HG02840 (cell line): ENCODE measurements around the gene MMAB.

Source experiments
- ATAC-seq: cut with Tn5 transposase; IDR thresholded peaks from one replicate; pipeline ENCODE4 v1.9.1; 2021; ENCODE audit warnings: mild to moderate bottlenecking, moderate library complexity, moderate number of reproducible peaks; ENCODE audit not compliant: unreplicated experiment, low FRiP score

MMAB gene

DNA sequence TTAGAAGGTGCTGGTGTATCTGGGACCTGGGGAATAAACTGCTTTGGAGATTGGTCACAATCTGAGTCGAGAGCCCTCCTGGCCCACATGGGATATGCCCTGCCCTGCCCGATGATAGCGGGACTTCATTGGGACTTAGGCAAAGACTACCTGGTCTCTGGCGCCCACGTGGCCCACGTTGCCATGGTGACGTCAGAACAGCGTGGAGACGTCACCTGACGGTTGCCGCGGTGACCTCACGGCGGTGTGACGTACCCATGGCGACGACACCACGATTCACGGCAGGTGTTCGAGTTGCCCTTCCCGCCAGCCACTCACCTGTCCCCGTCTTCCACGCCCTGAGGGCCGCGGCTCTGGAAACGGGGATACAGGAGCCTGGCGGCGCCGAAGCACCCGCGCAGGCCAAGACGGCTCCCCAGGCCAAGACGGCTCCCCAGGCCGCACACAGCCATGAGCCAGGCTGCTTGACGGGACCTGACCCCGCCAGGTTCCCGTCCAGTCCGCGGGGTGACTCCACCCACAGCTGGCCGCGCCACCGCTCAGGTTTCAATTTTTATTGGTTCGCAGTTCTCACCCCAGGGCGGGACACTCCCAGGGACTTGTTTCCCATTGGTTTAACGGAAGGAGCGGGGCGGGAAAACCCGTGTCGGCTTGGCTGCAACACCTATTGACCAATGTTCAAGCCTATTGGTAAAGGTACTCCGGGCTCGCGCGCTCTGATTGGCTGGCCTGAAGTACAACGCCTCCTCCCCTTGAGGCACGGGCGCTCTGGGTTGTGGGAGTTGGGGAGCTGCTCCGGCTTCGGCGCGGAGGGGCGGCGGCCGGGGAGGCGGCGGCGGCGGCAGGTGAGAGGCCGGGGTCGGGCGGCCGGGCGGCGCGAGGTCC, at the start of gene MMAB, which contains the start of gene MVK:
Gene MMAB, minus strand, starts transcription at position 476 of the 885 bp plus-strand sequence. Its CDS starts 24 bp downstream, at position 452.
Gene MVK, plus strand, starts transcription at position 766 of the 885 bp plus-strand sequence. CDS start 1,029 bp downstream, outside the sequence.
- peak; percentile 95 for ATAC-seq

DNA sequence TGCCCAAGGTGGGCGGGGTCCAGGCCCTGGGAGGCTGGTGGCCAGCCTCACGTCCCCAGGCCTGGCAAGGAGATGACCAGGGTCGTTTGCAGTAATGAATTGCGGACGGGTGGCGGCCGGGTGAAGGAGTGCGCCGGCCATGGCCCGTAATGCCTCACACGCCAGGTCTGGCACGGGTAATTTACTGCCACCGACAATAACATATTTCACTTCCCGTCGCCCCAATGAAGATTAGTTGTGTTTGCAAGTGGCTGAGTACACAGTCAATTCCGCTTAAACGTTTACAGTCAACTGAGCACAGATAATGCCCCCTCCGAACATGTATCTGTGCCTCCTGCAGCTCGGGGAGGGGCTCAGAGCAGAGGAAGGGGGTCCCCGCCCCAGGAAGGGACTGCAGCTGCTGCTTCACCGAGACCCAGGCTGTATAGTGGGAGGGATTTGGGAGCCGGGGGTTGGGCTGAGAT, 48.6 kb upstream of the MMAB start:
- ATAC-seq: no peak

- no peak for ATAC-seq
Measured at GRCh38 chr12:109621211-109621694, 47.9 kb upstream of the MMAB start.

- ATAC-seq: no peak
Measured at GRCh38 chr12:109619002-109619604, 45.8 kb upstream of the MMAB start.

GRCh38 chr12:109618082-109618481, 44.8 kb upstream of the MMAB start:
- ATAC-seq: no peak

GRCh38 chr12:109617491-109617890, 44.2 kb upstream of the MMAB start:
- no peak for ATAC-seq

GRCh38 chr12:109615556-109616229, 42.4 kb upstream of the MMAB start:
- no peak for ATAC-seq

DNA sequence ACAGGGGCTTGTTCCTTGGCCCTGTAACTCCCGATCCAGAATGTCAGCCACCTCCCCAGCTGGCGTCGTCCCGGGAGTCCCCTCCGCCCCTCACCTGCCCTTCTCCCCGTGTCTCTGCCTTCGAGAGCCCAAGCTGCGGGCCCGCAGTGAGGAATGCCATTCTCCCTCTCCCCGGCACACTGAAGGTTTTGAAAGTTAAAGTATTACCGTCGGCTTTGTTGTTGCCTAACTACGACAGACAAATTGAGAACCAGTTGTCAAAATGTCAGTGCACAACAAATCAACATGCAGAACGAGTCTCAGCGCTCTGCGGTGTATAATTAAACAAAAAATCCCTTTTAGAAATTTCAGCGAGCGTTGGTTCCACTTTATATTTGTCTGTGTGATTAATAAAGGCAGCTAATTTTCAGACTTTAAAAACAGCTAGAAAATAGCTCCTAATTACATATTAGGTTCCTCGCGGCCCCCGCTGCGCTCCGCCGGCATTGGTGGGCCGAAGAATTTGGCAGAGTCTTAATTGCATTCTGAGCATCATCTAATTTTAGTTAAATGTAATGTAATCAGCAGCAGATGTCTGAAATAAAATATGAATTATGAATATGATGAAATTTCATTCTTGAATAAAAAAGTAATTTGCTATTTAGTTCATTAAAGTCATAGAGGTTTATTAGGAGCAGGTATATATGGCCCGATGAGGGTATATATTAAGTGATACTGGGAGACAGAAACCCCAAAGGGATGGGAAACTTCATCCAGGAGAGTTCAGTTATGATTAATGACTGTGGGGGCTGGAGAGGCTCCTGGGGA, 40.5 kb upstream of the MMAB start:
- ATAC-seq: no peak

GRCh38 chr12:109612975-109613502, 39.7 kb upstream of the MMAB start:
- no peak for ATAC-seq

GRCh38 chr12:109612003-109612402, 38.7 kb upstream of the MMAB start:
- no peak for ATAC-seq

GRCh38 chr12:109611223-109611622, 37.9 kb upstream of the MMAB start:
- no peak for ATAC-seq

DNA sequence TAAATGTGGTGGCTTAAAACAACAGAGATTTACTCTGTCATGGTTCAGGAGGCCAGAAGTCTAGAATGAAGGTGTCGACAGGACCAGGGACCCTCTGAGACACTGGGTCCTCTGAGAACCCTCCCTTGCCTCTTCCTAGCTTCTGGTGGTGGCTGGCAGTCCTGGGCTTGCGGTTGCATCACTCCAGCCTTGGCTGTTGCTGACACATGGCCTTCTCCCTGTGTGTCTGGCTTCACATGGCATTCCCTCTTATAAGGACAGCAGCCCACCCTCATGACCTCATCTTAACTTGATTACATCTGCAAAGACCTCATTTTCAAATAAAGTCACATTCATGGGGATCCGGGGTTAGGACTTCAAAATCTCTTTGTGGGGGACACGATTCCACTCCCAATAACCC, 37.2 kb upstream of the MMAB start:
- no peak for ATAC-seq

- no peak for ATAC-seq
Measured at GRCh38 chr12:109609342-109609741, 36.0 kb upstream of the MMAB start.

- ATAC-seq: no peak
Measured at GRCh38 chr12:109608793-109609192, 35.5 kb upstream of the MMAB start.

DNA sequence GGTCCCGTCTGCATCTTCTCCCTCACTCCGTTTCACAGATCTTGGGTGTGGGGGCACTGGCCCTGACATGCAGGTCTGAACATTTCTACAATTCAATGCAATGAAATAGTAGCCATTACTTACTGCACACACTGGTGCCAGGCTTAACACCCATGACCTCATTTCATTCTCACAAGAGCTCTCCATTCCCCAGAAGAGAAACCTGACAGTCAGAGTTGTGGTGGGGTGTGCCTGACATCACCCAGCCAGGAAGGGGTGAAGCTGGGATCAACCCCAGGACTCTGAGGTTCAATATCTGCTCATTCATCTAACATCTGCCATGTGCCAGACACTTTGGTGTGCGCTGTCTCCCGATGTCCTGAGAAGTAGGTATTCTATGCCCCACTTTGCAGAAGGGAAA, 35.0 kb upstream of the MMAB start:
- no peak for ATAC-seq

- ATAC-seq: no peak
Measured at GRCh38 chr12:109607618-109608017, 34.3 kb upstream of the MMAB start.

DNA sequence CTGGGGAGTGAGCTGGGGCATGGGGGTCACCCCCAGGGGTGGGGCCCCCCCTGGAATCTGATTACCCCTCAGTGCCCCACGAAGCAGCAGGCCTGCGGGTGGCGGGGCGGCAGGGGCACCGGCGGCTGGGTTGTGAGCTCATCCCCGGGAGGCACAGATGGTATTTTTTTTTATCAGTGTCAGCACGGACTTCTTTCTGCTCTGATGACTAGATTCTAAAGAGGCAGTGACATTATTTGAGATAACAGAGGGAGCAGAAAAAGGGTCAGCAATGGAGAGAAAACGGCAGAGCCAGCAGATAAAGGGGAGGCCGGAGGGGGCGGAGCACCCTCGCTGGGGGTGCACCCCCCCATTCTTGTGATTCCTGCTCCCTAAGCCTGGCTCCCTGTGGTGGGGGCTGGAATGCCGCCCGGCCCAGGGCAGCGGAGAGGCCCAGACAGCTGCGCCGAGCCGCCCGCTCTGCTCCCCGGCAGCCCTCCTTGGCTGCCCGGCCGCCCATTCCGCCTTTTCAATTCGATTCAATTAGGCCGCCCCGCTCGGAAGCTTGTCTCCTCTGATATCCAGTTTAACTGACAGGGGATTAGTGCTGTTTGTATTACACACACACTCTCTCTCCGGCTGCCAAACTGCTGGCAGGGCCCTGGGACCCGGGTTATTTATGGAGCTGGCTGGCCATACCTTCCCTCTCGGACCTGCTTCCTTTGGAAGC, 33.2 kb upstream of the MMAB start:
- ATAC-seq: no peak

DNA sequence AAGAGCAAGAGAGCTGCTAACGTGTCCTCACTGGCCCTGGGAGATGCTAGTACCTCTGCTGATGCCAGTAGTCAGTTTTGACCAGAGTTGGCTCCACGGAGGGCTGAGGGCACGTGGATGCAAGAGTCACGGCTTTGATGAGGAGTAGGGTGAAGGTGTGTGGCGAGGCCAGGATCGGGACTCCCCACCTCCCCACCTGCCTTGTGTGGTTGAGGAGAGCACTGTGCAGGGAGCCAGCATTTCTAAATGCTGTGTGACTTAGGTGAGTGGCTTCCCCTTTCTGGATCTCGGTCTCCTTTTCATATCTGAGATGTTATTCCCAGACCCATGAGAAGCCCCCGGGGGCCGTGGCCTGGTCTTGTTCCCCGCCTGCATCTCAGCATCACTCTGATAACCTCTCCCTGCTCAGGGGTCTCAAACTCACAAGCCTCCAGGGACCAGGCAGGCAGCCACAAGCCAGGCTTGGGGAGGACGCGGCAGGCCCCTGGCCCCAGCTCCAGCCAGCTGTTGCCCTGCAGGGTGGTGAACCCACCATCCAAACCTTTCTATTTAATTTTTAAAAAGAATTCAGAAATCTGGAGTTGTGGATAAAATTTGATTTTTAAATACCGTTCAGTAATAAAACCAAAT, 32.4 kb upstream of the MMAB start:
- no peak for ATAC-seq

DNA sequence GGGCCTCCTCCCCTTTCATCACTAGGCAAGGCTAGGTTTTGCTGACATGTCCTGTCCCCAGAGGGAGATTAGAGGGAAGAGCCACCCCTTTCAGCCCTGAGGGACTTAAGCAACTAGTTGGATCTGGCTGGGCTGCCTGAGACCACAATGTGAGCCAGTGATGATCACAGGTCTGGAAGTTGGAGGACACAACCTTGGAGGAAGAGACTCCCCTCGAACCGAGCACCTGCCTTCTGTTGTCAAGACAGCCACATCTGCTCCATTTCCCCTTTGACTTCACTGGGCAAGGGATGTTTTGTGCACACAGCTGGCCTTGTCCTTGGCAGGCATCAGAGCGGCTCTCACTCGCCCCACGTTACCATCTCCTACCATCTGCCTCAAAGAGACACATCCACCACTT, 31.7 kb upstream of the MMAB start:
- no peak for ATAC-seq
